MCF 10A (cell line): ENCODE data around the gene SLC18A3. TPM values are rescaled to one million over a fixed set of nuclear protein-coding genes. Genes with fewer than 3 reads are reported as not detected.
A peak's percentile ranks its signal among the peaks of the same experiment; 100 is the strongest.

Experiments used
- BruUV-seq: library from RNA; stranded (reverse); fragments of 400-500 nt; replicated peaks from 2 replicates; lab custom pipeline; 2021; lab: Mats Ljungman, UMichigan
- CTCF ChIA-PET: fragments of 300-600 bp; sonication (Branson Sonifier 250); formaldehyde crosslinking; extraction: SDS; loops from one replicate; lab custom pipeline; 2021; ENCODE audit warnings: antibody characterized with exemption, inconsistent platforms; lab: Yijun Ruan, JAX
- POLR2A ChIA-PET: fragments of 300-600, 350-650 bp; sonication (Branson Sonifier 250); formaldehyde crosslinking; extraction: SDS; loops from one replicate; lab custom pipeline; 2020; ENCODE audit warnings: antibody characterized with exemption, inconsistent platforms; lab: Yijun Ruan, JAX
- DNase-seq: peaks from one replicate; pipeline ENCODE4 v3.0.0-alpha.2; 2018; ENCODE audit not compliant: unreplicated experiment
- H3K27ac Mint-ChIP-seq: one replicate; pipeline ENCODE4 v1.8.0; 2022; ENCODE audit warnings: mild to moderate bottlenecking, low read depth, mixed read lengths; ENCODE audit not compliant: unreplicated experiment
- H3K27me3 Mint-ChIP-seq: one replicate; pipeline ENCODE4 v1.8.0; 2022; ENCODE audit warnings: mixed read lengths; ENCODE audit not compliant: insufficient read depth, unreplicated experiment
- H3K36me3 Mint-ChIP-seq: one replicate; pipeline ENCODE4 v1.8.0; 2022; ENCODE audit warnings: mild to moderate bottlenecking, moderate library complexity, mixed read lengths; ENCODE audit not compliant: insufficient read depth, unreplicated experiment
- H3K4me1 Mint-ChIP-seq: one replicate; pipeline ENCODE4 v1.8.0; 2022; ENCODE audit warnings: mixed read lengths; ENCODE audit not compliant: insufficient read depth, unreplicated experiment
- H3K4me3 Mint-ChIP-seq: one replicate; pipeline ENCODE4 v1.8.0; 2022; ENCODE audit warnings: mild to moderate bottlenecking, moderate library complexity, mixed read lengths; ENCODE audit not compliant: unreplicated experiment
- H3K9me3 Mint-ChIP-seq: one replicate; pipeline ENCODE4 v1.8.0; 2022; ENCODE audit warnings: mixed read lengths; ENCODE audit not compliant: unreplicated experiment
- intact Hi-C: fragments of 100-400 bp; cut with micrococcal nuclease; formaldehyde crosslinking; loops from 2 replicates; pipeline ENCODE4 v1.14.1; 2022
- total RNA-seq: library from RNA; stranded (reverse); gene quantifications from 2 replicates; pipeline ENCODE4 v1.2.3, GENCODE V29; 2022
- TF ChIP-seq, protein P1 (sequence below): fragments of 200-600 bp; IDR thresholded peaks from one replicate; pipeline ENCODE4 v1.8.0; 2022; ENCODE audit warnings: antibody characterized with exemption, mild to moderate bottlenecking; ENCODE audit not compliant: unreplicated experiment

The SLC18A3 gene
- total RNA-seq, 1 experiment from 2014 or later: not detected

DNA sequence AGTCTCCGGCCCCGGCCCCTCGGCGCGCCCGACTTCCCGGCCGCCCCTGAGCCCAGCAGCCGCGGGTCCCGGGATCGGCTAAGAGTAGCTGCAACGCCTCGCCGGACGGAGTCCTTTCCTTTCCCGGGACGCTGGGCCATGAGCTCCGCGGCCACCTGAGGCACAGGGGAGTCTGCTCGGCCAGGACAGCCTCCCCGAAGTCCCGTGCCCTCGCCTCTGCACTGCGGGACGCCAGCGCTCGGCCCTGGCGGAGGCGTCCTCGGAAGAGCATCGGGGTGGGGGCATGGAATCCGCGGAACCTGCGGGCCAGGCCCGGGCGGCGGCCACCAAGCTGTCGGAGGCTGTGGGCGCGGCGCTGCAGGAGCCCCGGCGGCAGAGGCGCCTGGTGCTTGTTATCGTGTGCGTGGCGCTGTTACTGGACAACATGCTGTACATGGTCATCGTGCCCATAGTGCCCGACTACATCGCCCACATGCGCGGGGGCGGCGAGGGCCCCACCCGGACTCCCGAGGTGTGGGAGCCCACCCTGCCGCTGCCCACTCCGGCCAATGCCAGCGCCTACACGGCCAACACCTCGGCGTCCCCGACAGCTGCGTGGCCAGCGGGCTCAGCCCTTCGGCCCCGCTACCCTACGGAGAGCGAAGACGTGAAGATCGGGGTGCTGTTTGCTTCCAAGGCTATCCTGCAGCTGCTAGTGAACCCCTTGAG is 502 bp downstream of the SLC18A3 start:
- peaks cover 16% of the 10 kb centered on the region for H3K4me1 Mint-ChIP-seq
- POLR2A ChIA-PET: no interaction called here
- BruUV-seq: no TSS peak
- H3K27me3 Mint-ChIP-seq: peaks cover 66% of the 10 kb centered on the region
- DNase-seq: no peak
- H3K36me3 Mint-ChIP-seq: no peaks in the 10 kb centered on the region
- no peak overlapping the region for H3K27ac Mint-ChIP-seq
- intact Hi-C loops: no loop called here
- no peaks in the 10 kb centered on the region for H3K9me3 Mint-ChIP-seq
- TF ChIP-seq, protein P1, sequence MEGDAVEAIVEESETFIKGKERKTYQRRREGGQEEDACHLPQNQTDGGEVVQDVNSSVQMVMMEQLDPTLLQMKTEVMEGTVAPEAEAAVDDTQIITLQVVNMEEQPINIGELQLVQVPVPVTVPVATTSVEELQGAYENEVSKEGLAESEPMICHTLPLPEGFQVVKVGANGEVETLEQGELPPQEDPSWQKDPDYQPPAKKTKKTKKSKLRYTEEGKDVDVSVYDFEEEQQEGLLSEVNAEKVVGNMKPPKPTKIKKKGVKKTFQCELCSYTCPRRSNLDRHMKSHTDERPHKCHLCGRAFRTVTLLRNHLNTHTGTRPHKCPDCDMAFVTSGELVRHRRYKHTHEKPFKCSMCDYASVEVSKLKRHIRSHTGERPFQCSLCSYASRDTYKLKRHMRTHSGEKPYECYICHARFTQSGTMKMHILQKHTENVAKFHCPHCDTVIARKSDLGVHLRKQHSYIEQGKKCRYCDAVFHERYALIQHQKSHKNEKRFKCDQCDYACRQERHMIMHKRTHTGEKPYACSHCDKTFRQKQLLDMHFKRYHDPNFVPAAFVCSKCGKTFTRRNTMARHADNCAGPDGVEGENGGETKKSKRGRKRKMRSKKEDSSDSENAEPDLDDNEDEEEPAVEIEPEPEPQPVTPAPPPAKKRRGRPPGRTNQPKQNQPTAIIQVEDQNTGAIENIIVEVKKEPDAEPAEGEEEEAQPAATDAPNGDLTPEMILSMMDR: no peak
- H3K4me3 Mint-ChIP-seq: no peak overlapping the region
- CTCF ChIA-PET: no interaction called here

DNA sequence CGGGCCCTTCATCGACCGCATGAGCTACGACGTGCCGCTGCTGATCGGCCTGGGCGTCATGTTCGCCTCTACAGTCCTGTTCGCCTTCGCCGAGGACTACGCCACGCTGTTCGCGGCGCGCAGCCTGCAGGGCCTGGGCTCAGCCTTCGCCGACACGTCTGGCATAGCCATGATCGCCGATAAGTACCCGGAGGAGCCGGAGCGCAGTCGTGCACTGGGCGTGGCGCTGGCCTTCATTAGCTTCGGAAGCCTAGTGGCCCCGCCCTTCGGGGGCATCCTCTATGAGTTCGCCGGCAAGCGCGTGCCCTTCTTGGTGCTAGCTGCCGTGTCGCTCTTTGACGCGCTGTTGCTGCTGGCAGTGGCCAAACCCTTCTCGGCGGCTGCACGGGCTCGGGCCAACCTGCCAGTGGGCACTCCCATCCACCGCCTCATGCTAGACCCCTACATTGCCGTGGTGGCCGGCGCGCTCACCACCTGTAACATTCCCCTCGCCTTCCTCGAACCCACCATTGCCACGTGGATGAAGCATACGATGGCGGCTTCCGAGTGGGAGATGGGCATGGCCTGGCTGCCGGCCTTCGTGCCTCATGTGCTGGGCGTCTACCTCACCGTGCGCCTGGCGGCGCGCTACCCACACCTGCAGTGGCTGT is 1.2 kb downstream of the SLC18A3 start:
- peaks cover 16% of the 10 kb centered on the region for H3K4me1 Mint-ChIP-seq
- H3K27ac Mint-ChIP-seq: no peak overlapping the region
- no peaks in the 10 kb centered on the region for H3K9me3 Mint-ChIP-seq
- CTCF ChIA-PET: no interaction called here
- no peak for DNase-seq
- H3K27me3 Mint-ChIP-seq: peaks cover 63% of the 10 kb centered on the region
- no TSS peak for BruUV-seq
- no peaks in the 10 kb centered on the region for H3K36me3 Mint-ChIP-seq
- POLR2A ChIA-PET: no interaction called here
- TF ChIP-seq, protein P1: no peak
- no peak overlapping the region for H3K4me3 Mint-ChIP-seq
- intact Hi-C loops: no loop called here

DNA sequence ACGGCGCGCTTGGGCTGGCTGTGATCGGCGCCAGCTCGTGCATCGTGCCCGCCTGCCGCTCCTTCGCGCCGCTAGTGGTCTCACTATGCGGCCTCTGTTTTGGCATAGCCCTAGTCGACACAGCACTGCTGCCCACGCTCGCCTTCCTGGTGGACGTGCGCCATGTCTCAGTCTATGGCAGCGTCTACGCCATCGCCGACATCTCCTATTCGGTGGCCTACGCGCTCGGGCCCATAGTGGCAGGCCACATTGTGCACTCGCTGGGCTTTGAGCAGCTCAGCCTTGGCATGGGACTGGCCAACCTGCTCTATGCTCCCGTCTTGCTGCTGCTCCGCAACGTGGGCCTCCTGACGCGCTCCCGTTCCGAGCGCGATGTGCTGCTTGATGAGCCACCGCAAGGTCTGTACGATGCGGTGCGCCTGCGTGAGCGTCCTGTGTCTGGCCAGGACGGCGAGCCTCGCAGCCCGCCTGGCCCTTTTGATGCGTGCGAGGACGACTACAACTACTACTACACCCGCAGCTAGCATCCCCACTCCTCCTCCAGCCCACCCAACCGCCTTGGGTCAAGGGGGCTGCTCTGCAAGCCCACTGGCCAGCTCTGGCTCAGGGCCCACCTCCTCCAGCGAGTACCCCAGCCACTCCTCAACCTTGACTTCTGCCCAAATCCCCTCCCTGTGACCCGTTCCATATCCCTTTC is 1.9 kb downstream of the SLC18A3 start:
- TF ChIP-seq, protein P1: no peak
- no peak overlapping the region for H3K27ac Mint-ChIP-seq
- CTCF ChIA-PET: no interaction called here
- no peaks in the 10 kb centered on the region for H3K36me3 Mint-ChIP-seq
- peaks cover 59% of the 10 kb centered on the region for H3K27me3 Mint-ChIP-seq
- no peaks in the 10 kb centered on the region for H3K9me3 Mint-ChIP-seq
- no TSS peak for BruUV-seq
- peaks cover 14% of the 10 kb centered on the region for H3K4me1 Mint-ChIP-seq
- no peak overlapping the region for H3K4me3 Mint-ChIP-seq
- POLR2A ChIA-PET: no interaction called here
- DNase-seq: no peak
- intact Hi-C loops: no loop called here

DNA sequence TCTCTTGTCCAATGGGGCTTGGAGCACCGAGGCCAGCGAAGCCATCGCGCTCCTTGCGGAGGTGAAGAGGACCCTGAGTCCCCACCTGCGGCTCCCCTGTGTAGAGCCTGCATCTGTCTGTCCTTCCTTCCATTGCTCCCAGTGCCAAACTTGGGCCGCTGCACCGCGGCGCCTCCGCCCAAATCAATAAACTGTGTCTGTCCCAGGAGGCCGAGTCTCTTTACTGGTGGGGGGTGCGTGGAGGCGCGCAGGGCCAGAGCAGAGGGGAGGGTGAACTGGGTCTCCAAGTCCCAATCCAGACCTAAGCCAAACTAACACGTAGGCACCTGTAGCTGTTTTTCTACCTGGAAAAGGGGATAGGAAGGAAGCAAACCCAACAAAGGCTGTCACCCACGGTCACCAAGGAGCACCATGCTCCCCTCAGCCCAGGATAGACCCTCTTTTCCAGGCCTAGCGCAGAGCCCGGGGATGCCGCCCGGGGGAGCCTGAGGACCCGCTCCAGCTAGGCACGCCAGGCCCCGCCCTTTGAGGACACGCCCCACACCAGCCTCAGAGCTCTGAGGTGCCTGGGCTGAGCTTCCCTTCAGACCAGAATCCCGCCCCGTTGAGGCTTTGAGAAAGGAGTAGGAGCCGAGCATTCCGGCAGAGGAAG is 2.5 kb downstream of the SLC18A3 start:
- Mint-ChIP-seq H3K27me3 (peaks cover 53% of the 10 kb centered on the region), H3K27ac (no peak overlapping the region), H3K4me3 (peak overlapping the region; percentile 17), H3K4me1 (peaks cover 15% of the 10 kb centered on the region), H3K36me3 (no peaks in the 10 kb centered on the region), H3K9me3 (no peaks in the 10 kb centered on the region)
- DNase-seq: no peak
- ChIA-PET POLR2A (no interaction called here), CTCF (no interaction called here)
- intact Hi-C loops: no loop called here
- no TSS peak for BruUV-seq
- TF ChIP-seq, protein P1: no peak
